Lower leg skin (tissue), 4 donors: ENCODE data around the gene CBX1. TPM values are rescaled to one million over a fixed set of nuclear protein-coding genes. Genes with fewer than 3 reads are reported as not detected.
A peak's percentile ranks its signal among the peaks of the same experiment; 100 is the strongest.

Source experiments
- DNase-seq, 2 donors: peaks; one replicate each; pipeline ENCODE4 v3.0.0-alpha.2; 2019; ENCODE audit warnings: low spot score in 2 of 2
- H3K4me3 ChIP-seq: fragments of 200-600 bp; sonication (generic); 2 replicates; pipeline ENCODE4 v1.5.1; 2017; ENCODE audit warnings: mild to moderate bottlenecking, low read depth; ENCODE audit not compliant: poor library complexity, severe bottlenecking
- CTCF ChIP-seq, 3 donors: fragments of 450-650 bp; IDR thresholded peaks; one replicate each; pipeline ENCODE4 v1.5.1; 2016; ENCODE audit warnings: antibody characterized with exemption in 3 of 3, mild to moderate bottlenecking in 3 of 3, moderate library complexity in 2 of 3
- POLR2A ChIP-seq, 2 donors: fragments of 450-650 bp; IDR thresholded peaks; one replicate each; pipeline ENCODE4 v1.6.1; 2016 to 2017; ENCODE audit warnings: antibody characterized with exemption in 2 of 2, mild to moderate bottlenecking in 1 of 2, moderate library complexity in 1 of 2
- WGBS, 2 donors: methylation state at CpG; one replicate each; pipeline ENCODE4 v1.1.5; 2018; 5-methylcytosine and 5-hydroxymethylcytosine counted together
- intact Hi-C: fragments of 100-400 bp; cut with DNase I; formaldehyde crosslinking; loops from one replicate; pipeline ENCODE4 v1.15.0; 2023; ENCODE audit warnings: low total_unique reads
- total RNA-seq, 4 donors: library from RNA; depleted of rRNA; stranded (reverse); fragments of >200 nt; gene quantifications; one replicate each; pipeline ENCODE4 v1.1.0, GENCODE V29; 2016

CBX1 gene
- total RNA-seq, 4 donors from 2014 or later, result 23.2 to 33.5 (median 25.6) TPM

GRCh38 chr17:48134912-48135480, 33.7 kb upstream of the CBX1 start:
- intact Hi-C loops, result loop anchor here (5.0 kb wide), 1 partner anchor 58 kb away; no protein-coding TSS in a partner anchor
- 89 to 90% methylated on average over 3 of the region's 3 CpGs for WGBS, 2 donors
- DNase-seq, result peak in 1 of 2 donors; percentile 15
- no peak overlapping the region for H3K4me3 ChIP-seq
- no peak for TF ChIP-seq CTCF (IDR thresholded peaks at IDR 0.05)
- TF ChIP-seq POLR2A (IDR thresholded peaks at IDR 0.05), result no peak

- DNase-seq, result peak in 1 of 2 donors; percentile 78
- WGBS, 2 donors, result 65 to 78% methylated on average over 5 of the region's 5 CpGs
- TF ChIP-seq CTCF (IDR thresholded peaks at IDR 0.05), result no peak
- no peak for TF ChIP-seq POLR2A (IDR thresholded peaks at IDR 0.05)
- intact Hi-C loops, result loop anchor here (5.0 kb wide), 1 partner anchor 55 kb away; no protein-coding TSS in a partner anchor
- no peak overlapping the region for H3K4me3 ChIP-seq
These were observed 31.1 kb upstream of the CBX1 start for GRCh38 chr17:48132385-48132784.

- 42 to 49% methylated on average over 4 of the region's 4 CpGs for WGBS, 2 donors
- TF ChIP-seq POLR2A (IDR thresholded peaks at IDR 0.05), result no peak
- no peak for TF ChIP-seq CTCF (IDR thresholded peaks at IDR 0.05)
- no peak overlapping the region for H3K4me3 ChIP-seq
- DNase-seq, result peak; percentile 52 to 63
- intact Hi-C loops, result loop anchor here (5.0 kb wide), 1 partner anchor 54 kb away; no protein-coding TSS in a partner anchor
These were observed 30.0 kb upstream of the CBX1 start for GRCh38 chr17:48131216-48131824.

GRCh38 chr17:48129981-48130380, 28.7 kb upstream of the CBX1 start:
- intact Hi-C loops, result loop anchor here (5.0 to 10.0 kb wide), 2 partner anchors 53 to 105 kb away; no protein-coding TSS in a partner anchor
- WGBS, 2 donors, result 49 to 51% methylated on average over 5 of the region's 5 CpGs

GRCh38 chr17:48128400-48128799, 27.1 kb upstream of the CBX1 start:
- TF ChIP-seq CTCF (IDR thresholded peaks at IDR 0.05) (no peak), POLR2A (IDR thresholded peaks at IDR 0.05) (no peak)
- no peak overlapping the region for H3K4me3 ChIP-seq
- intact Hi-C loops, result loop anchor here (10.0 kb wide), 1 partner anchor 104 kb away; no protein-coding TSS in a partner anchor
- no peak for DNase-seq
- WGBS, 2 donors, result 61% methylated on average over 5 of the region's 5 CpGs

More at GRCh38 chr17:48129981-48130380, 28.7 kb upstream of the CBX1 start:
- H3K4me3 ChIP-seq, result no peak overlapping the region
- peak in 1 of 2 donors; percentile 12 for DNase-seq
- TF ChIP-seq POLR2A (IDR thresholded peaks at IDR 0.05), result no peak
- TF ChIP-seq CTCF (IDR thresholded peaks at IDR 0.05), result no peak
